H1 (cell line): ENCODE measurements around the gene C19orf38. TPM values are rescaled to one million over a fixed set of nuclear protein-coding genes. Genes with fewer than 3 reads are reported as not detected.
A peak's percentile ranks its signal among the peaks of the same experiment; 100 is the strongest.

Experiments
- CTCF ChIA-PET: fragments of 300-600 bp; sonication (Branson Sonifier 250); formaldehyde crosslinking; loops from one replicate; lab custom pipeline; 2021; ENCODE audit not compliant: partially characterized antibody; lab: Charles Lee
- POLR2A ChIA-PET: fragments of 300-600 bp; sonication (Branson Sonifier 250); formaldehyde crosslinking; loops from one replicate; lab custom pipeline; 2021; ENCODE audit warnings: inconsistent platforms; ENCODE audit not compliant: partially characterized antibody; lab: Charles Lee
- DNase-seq, 2 experiments: peaks; one replicate each; pipeline versions ENCODE4 v3.0.0 to v3.0.0-alpha.2; 2010 to 2022; ENCODE audit warnings: low spot score in 2 of 2, low read depth in 1 of 2, mixed read lengths in 1 of 2
- FAIRE-seq: peaks from 2 replicates; lab custom pipeline; 2011; peaks lifted over from hg19 to GRCh38; lab: Jason Lieb, UNC
- H2AFZ ChIP-seq: 2 replicates; pipeline ENCODE4 v1.8.1; 2012; ENCODE audit warnings: low read length, inconsistent platforms
- H2AK5ac ChIP-seq: 2 replicates; pipeline ENCODE4 v1.6.1; 2013; ENCODE audit warnings: low read depth, low read length
- H2BK120ac ChIP-seq: replicated peaks from 2 replicates; pipeline ENCODE3; 2013; ENCODE audit warnings: low read depth, low read length, inconsistent platforms
- H2BK12ac ChIP-seq: 2 replicates; pipeline ENCODE4 v1.6.1; 2013; ENCODE audit warnings: low read depth, low read length
- H2BK15ac ChIP-seq: 2 replicates; pipeline ENCODE4 v1.6.1; 2013; ENCODE audit warnings: low read length
- H2BK20ac ChIP-seq: 2 replicates; pipeline ENCODE4 v1.6.1; 2013; ENCODE audit warnings: low read length
- H2BK5ac ChIP-seq: 2 replicates; pipeline ENCODE4 v1.6.1; 2013; ENCODE audit warnings: low read depth, low read length
- H3K14ac ChIP-seq: 2 replicates; pipeline ENCODE4 v1.6.1; 2013; ENCODE audit warnings: inconsistent platforms; ENCODE audit not compliant: insufficient read length
- H3K18ac ChIP-seq: 2 replicates; pipeline ENCODE4 v1.6.1; 2013; ENCODE audit warnings: low read length; ENCODE audit errors: extremely low read depth
- H3K23ac ChIP-seq: 2 replicates; pipeline ENCODE4 v1.6.1; 2013; ENCODE audit warnings: inconsistent platforms; ENCODE audit not compliant: insufficient read length
- H3K23me2 ChIP-seq: 2 replicates; pipeline ENCODE4 v1.6.1; 2013; ENCODE audit warnings: low read depth, low read length
- H3K27ac ChIP-seq: 2 replicates; pipeline ENCODE4 v1.6.1; 2011; ENCODE audit warnings: low read depth, low read length, inconsistent platforms
- H3K27me3 ChIP-seq, 4 experiments: replicated peaks in 1 of 4; 1 replicate in 1 of 4; 2 replicates in 3 of 4; pipeline versions ENCODE4 v1.6.1 to v1.8.1; 2011 to 2013; ENCODE audit warnings: low read length in 3 of 4, mild to moderate bottlenecking in 3 of 4, inconsistent platforms in 2 of 4, mixed read lengths in 2 of 4, moderate library complexity in 1 of 4; ENCODE audit not compliant: control insufficient read depth in 3 of 4, insufficient read depth in 3 of 4; ENCODE audit errors: extremely low read depth in 1 of 4
- H3K36me3 ChIP-seq, 4 experiments: 2 replicates each; pipeline versions ENCODE4 v1.6.1 to v1.8.1; 2011 to 2013; ENCODE audit warnings: mild to moderate bottlenecking in 4 of 4, low read length in 3 of 4, moderate library complexity in 2 of 4, control low read depth in 1 of 4, inconsistent platforms in 1 of 4; ENCODE audit not compliant: insufficient read depth in 4 of 4, control insufficient read depth in 2 of 4
- H3K4ac ChIP-seq: replicated peaks from 2 replicates; pipeline ENCODE3; 2013; ENCODE audit warnings: low read length, low read depth, mixed read lengths, inconsistent platforms; ENCODE audit not compliant: insufficient read length
- H3K4me1 ChIP-seq, 4 experiments: replicated peaks in 1 of 4; 1 replicate in 1 of 4; 2 replicates in 3 of 4; pipeline versions ENCODE4 v1.6.1 to v1.8.1; 2011 to 2013; ENCODE audit warnings: low read length in 3 of 4, inconsistent platforms in 2 of 4, mixed read lengths in 1 of 4; ENCODE audit not compliant: insufficient read depth in 4 of 4, control insufficient read depth in 3 of 4
- H3K4me2 ChIP-seq, 2 experiments: 2 replicates each; pipeline versions ENCODE4 v1.6.1 to v1.8.1; 2011 to 2013; ENCODE audit warnings: low read depth in 2 of 2, low read length in 2 of 2, control low read depth in 1 of 2, inconsistent platforms in 1 of 2, mild to moderate bottlenecking in 1 of 2; ENCODE audit not compliant: insufficient read depth in 1 of 2
- H3K4me3 ChIP-seq, 4 experiments: fragments of 200-600, 300-600 bp in 1 of 4; sonication (generic), shearing (Covaris generic), sonication (Bioruptor Twin) in 1 of 4; 2 replicates each; pipeline versions ENCODE4 v1.5.1 to v1.8.1; 2011 to 2016; ENCODE audit warnings: low read length in 4 of 4, low read depth in 3 of 4, control low read depth in 2 of 4, inconsistent platforms in 2 of 4, mild to moderate bottlenecking in 2 of 4, mixed read lengths in 1 of 4, moderate library complexity in 1 of 4; ENCODE audit not compliant: insufficient read depth in 2 of 4; ENCODE audit errors: extremely low read depth in 1 of 4
- H3K56ac ChIP-seq: replicated peaks from 2 replicates; pipeline ENCODE3; 2013; ENCODE audit warnings: low read depth, mild to moderate bottlenecking, mixed read lengths, low read length, inconsistent platforms; ENCODE audit not compliant: insufficient read length
- H3K79me1 ChIP-seq: 2 replicates; pipeline ENCODE4 v1.6.1; 2013; ENCODE audit warnings: low read depth, low read length, control low read depth
- H3K79me2 ChIP-seq, 2 experiments: 2 replicates each; pipeline versions ENCODE4 v1.6.1 to v1.8.1; 2012 to 2013; ENCODE audit warnings: low read length in 2 of 2, mild to moderate bottlenecking in 2 of 2, inconsistent platforms in 1 of 2; ENCODE audit not compliant: insufficient read depth in 2 of 2, control insufficient read depth in 1 of 2
- H3K9ac ChIP-seq, 4 experiments: replicated peaks in 1 of 4; 1 replicate in 1 of 4; 2 replicates in 3 of 4; pipeline versions ENCODE4 v1.6.1 to v1.8.1; 2011 to 2013; ENCODE audit warnings: low read depth in 3 of 4, low read length in 3 of 4, control low read depth in 2 of 4, mild to moderate bottlenecking in 2 of 4, moderate library complexity in 2 of 4, inconsistent platforms in 1 of 4; ENCODE audit errors: extremely low read depth in 1 of 4
- H3K9me3 ChIP-seq, 2 experiments: 2 replicates each; pipeline versions ENCODE4 v1.6.1 to v1.8.1; 2012 to 2013; ENCODE audit warnings: mild to moderate bottlenecking in 2 of 2, moderate library complexity in 2 of 2, control low read depth in 1 of 2, inconsistent platforms in 1 of 2, low read depth in 1 of 2, low read length in 1 of 2, mixed read lengths in 1 of 2; ENCODE audit not compliant: insufficient read depth in 2 of 2
- H4K20me1 ChIP-seq, 2 experiments: replicated peaks in 1 of 2; 2 replicates each; pipeline versions ENCODE3 to v1.8.1; 2011 to 2013; ENCODE audit warnings: inconsistent platforms in 2 of 2, low read length in 2 of 2, mild to moderate bottlenecking in 1 of 2; ENCODE audit not compliant: insufficient read depth in 2 of 2, control insufficient read depth in 1 of 2
- H4K5ac ChIP-seq: 2 replicates; pipeline ENCODE4 v1.6.1; 2013; ENCODE audit warnings: low read length, low read depth, mixed read lengths, inconsistent platforms; ENCODE audit not compliant: insufficient read length
- H4K8ac ChIP-seq: 2 replicates; pipeline ENCODE4 v1.8.0; 2013; ENCODE audit warnings: mild to moderate bottlenecking, moderate library complexity, low read length, inconsistent platforms; ENCODE audit not compliant: insufficient read depth; ENCODE audit errors: extremely low read depth
- H4K91ac ChIP-seq: replicated peaks from 2 replicates; pipeline ENCODE3; 2013; ENCODE audit warnings: low read length, mixed read lengths, inconsistent platforms; ENCODE audit not compliant: insufficient read length
- CHD2 ChIP-seq: IDR thresholded peaks from 2 replicates; pipeline ENCODE4 v1.6.1; 2012; ENCODE audit warnings: low read length, improper control_type of control experiment
- CTBP2 ChIP-seq: IDR thresholded peaks from 2 replicates; pipeline ENCODE4 v1.7.0; 2011; ENCODE audit warnings: borderline replicate concordance, mild to moderate bottlenecking, moderate library complexity, mixed read lengths, low read length; ENCODE audit not compliant: insufficient read depth, insufficient read length
- EGR1 ChIP-seq: IDR thresholded peaks from 2 replicates; pipeline ENCODE4 v1.6.1; 2011; ENCODE audit warnings: low read depth, low read length, borderline replicate concordance
- GABPA ChIP-seq: IDR thresholded peaks from 2 replicates; pipeline ENCODE4 v1.6.1; 2011; ENCODE audit warnings: mild to moderate bottlenecking, low read length, moderate library complexity, borderline replicate concordance; ENCODE audit not compliant: insufficient read depth
- JUN ChIP-seq: IDR thresholded peaks from 2 replicates; pipeline ENCODE4 v1.6.1; 2011; ENCODE audit warnings: low read depth, mild to moderate bottlenecking, improper control_type of control experiment, low read length
- KDM4A ChIP-seq: IDR thresholded peaks from one replicate; pipeline ENCODE4 v1.7.1; 2012; ENCODE audit warnings: low read depth, mild to moderate bottlenecking, moderate library complexity, low read length, inconsistent platforms; ENCODE audit not compliant: severe bottlenecking
- KDM5A ChIP-seq: fragments of 200-600 bp; IDR thresholded peaks from 2 replicates; pipeline ENCODE4 v1.7.1; 2012; ENCODE audit warnings: mild to moderate bottlenecking, low read length, inconsistent platforms, mixed read lengths
- MAX ChIP-seq: IDR thresholded peaks from 2 replicates; pipeline ENCODE4 v1.6.1; 2012; ENCODE audit warnings: inconsistent platforms
- SIN3A ChIP-seq, 2 experiments: IDR thresholded peaks in 1 of 2; conservative IDR thresholded peaks in 1 of 2; 2 replicates each; pipeline ENCODE4 v1.6.1; 2011 to 2012; ENCODE audit warnings: low read length in 2 of 2, improper control_type of control experiment in 1 of 2, low read depth in 1 of 2, mild to moderate bottlenecking in 1 of 2
- YY1 ChIP-seq: IDR thresholded peaks from 2 replicates; pipeline ENCODE4 v1.6.1; 2011; ENCODE audit warnings: low read depth, mild to moderate bottlenecking, low read length
- WGBS, 2 experiments: shearing (Covaris generic) in 1 of 2; methylation state at CpG; one replicate each; pipeline versions ENCODE4 v1.1.6 to v1.1.7; 2013 to 2015; ENCODE audit warnings: low lambda C conversion rate in 2 of 2, mixed read lengths in 2 of 2, inconsistent platforms in 1 of 2, low coverage in 1 of 2, missing lambda C conversion rate in 1 of 2; ENCODE audit not compliant: insufficient replicate concordance in 2 of 2, insufficient coverage in 1 of 2, insufficient read length in 1 of 2; ENCODE audit errors: extremely low coverage in 1 of 2, missing lambda C conversion rate in 1 of 2; 5-methylcytosine and 5-hydroxymethylcytosine counted together
- polyA plus RNA-seq, 7 experiments: library from polyadenylated mRNA; depleted of rRNA in 3 of 7; stranded (reverse) in 5 of 7; unstranded in 2 of 7; fragments of >200 nt in 5 of 7; fragments of 200-250 nt in 2 of 7; gene quantifications; 1 replicate in 5 of 7; 2 replicates in 1 of 7; 4 replicates in 1 of 7; pipeline versions ENCODE4 v1.2.1 to v1.2.3, GENCODE V29; 2011 to 2013; ENCODE audit warnings: missing spikeins in 2 of 7, mixed read lengths in 2 of 7
- total RNA-seq: library from RNA; stranded (reverse); fragmentation: NEBNext Ultra II Directional; extraction: Animal tissue kit (Norgen Biotek cat#: 25700); gene quantifications from 2 replicates; pipeline ENCODE4 v1.2.1, GENCODE V29; 2021

Gene C19orf38
- total and polyA plus RNA-seq, 2 of the 8 experiments (the other 6 are each of a cell fraction or from before 2014, with no cell fraction given) = 0.53 TPM; not detected in 1

GRCh38 chr19:10835089-10835753 is 13.0 kb upstream of the C19orf38 start:
- CTCF ChIA-PET = interaction anchor here (1.1 to 7.1 kb wide), 6 partner anchors 13 to 254 kb away, joined by 3 to 77 read pairs (median 6); partner anchors contain the start of gene DNM2
- no peak overlapping the region for H3K4ac ChIP-seq
- H3K4me3 ChIP-seq = peak overlapping the region; percentile 33 to 56 (median 42); a peak in 7 of 8 replicates
- peak overlapping the region; percentile 7; the same call in 1 of the 2 replicates for H2AK5ac ChIP-seq
- no peak overlapping the region for H3K23ac ChIP-seq
- peaks cover 0 to 10% of the 10 kb centered on the region in 2 experiments for H4K20me1 ChIP-seq
- H3K14ac ChIP-seq = no peak overlapping the region
- FAIRE-seq (peak; percentile 60), DNase-seq (no peak)
- peaks cover 0 to 21% (median 5%) of the 10 kb centered on the region in 4 experiments; a peak in 6 of 8 replicates for H3K36me3 ChIP-seq
- no peak overlapping the region for H4K91ac ChIP-seq
- peaks cover 0 to 4% of the 10 kb centered on the region in 2 experiments; a peak in 1 of 4 replicates for H3K9me3 ChIP-seq
- no peak overlapping the region for H4K5ac ChIP-seq
- H3K56ac ChIP-seq = no peak overlapping the region
- peak overlapping the region; percentile 78 to 81 for H3K4me2 ChIP-seq
- no peak overlapping the region for H2BK12ac ChIP-seq
- H3K79me1 ChIP-seq = peaks cover 4% of the 10 kb centered on the region; the same call in 1 of the 2 replicates
- no peak overlapping the region for H2BK20ac ChIP-seq
- peak overlapping the region; percentile 56 for H3K27ac ChIP-seq
- H2AFZ ChIP-seq = no peak overlapping the region
- H3K9ac ChIP-seq = peak overlapping the region in 3 of 4 experiments; percentile 35 to 49 (median 40); a peak in 5 of 7 replicates
- no peaks in the 10 kb centered on the region for H3K79me2 ChIP-seq
- H3K23me2 ChIP-seq = peaks cover 8% of the 10 kb centered on the region; the same call in 1 of the 2 replicates
- 51% methylated on average over 32 of the region's 32 CpGs; no CpG with 5 or more reads in 1 of the 2 experiments for WGBS, 2 experiments
- H2BK15ac ChIP-seq = no peak overlapping the region
- POLR2A ChIA-PET = interaction anchor here (0.7 to 3.3 kb wide), 28 partner anchors 12 to 176 kb away, joined by 3 to 24 read pairs (median 5); partner anchors contain the start of genes C19orf38, DNM2, QTRT1 and SMARCA4
- peak overlapping the region; percentile 47; the same call in 1 of the 2 replicates for H4K8ac ChIP-seq
- H3K18ac ChIP-seq = no peak overlapping the region
- no peak overlapping the region for H2BK120ac ChIP-seq
- peak overlapping the region; percentile 47; the same call in 1 of the 2 replicates for H2BK5ac ChIP-seq
- H3K4me1 ChIP-seq = peaks cover 3 to 10% (median 6%) of the 10 kb centered on the region in 4 experiments
- peaks cover 0 to 4% (median 0%) of the 10 kb centered on the region in 4 experiments; a peak in 1 of 7 replicates for H3K27me3 ChIP-seq
- TF ChIP-seq EGR1 = peak; percentile 71; the same call in 1 of the 2 replicates
- TF ChIP-seq CTBP2 = no peak
- TF ChIP-seq CHD2 = 0 out of 2 replicates have a peak, but pooled peaks have one; percentile 6
- no peak for TF ChIP-seq YY1
- peak in 1 of 2 experiments; percentile 31; a peak in 2 of 4 replicates for TF ChIP-seq SIN3A (conservative IDR thresholded peaks at IDR 0.05 in 1 of 2, IDR thresholded peaks at IDR 0.05 in 1 of 2; ENCODE audit: low read depth in 1 of 2, low read length in 2 of 2)
- no peak for TF ChIP-seq KDM5A
- no peak for TF ChIP-seq MAX
- no peak for TF ChIP-seq GABPA
- TF ChIP-seq JUN = no peak
- no peak for TF ChIP-seq KDM4A
